ENCODE measurements around the gene CTBP2.

The CTBP2 gene

DNA sequence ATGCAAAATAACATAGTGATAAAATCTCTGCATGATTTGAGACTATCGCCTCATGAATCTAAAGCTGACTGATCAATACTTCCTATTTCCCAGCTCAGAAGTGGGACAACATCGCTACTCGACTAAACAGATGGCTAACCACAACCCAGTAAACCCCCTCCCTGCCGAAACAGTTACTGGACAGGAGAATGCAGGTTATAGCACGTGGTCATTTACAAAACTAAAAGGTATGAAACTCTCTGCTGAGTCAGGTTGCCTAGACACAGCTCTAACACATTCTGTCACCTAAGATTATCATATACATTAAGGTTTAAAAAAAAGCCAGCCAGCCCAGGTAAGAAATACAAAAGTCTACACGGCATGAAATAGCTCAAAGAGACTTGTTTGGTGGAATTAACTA is 64.0 kb downstream of the CTBP2 start:
- no peak overlapping the region for H3K4me3 ChIP-seq (replicated peaks in 1 of 2; ENCODE audit: low read depth in 2 of 2, low read length in 2 of 2)
- TF ChIP-seq, protein P1, sequence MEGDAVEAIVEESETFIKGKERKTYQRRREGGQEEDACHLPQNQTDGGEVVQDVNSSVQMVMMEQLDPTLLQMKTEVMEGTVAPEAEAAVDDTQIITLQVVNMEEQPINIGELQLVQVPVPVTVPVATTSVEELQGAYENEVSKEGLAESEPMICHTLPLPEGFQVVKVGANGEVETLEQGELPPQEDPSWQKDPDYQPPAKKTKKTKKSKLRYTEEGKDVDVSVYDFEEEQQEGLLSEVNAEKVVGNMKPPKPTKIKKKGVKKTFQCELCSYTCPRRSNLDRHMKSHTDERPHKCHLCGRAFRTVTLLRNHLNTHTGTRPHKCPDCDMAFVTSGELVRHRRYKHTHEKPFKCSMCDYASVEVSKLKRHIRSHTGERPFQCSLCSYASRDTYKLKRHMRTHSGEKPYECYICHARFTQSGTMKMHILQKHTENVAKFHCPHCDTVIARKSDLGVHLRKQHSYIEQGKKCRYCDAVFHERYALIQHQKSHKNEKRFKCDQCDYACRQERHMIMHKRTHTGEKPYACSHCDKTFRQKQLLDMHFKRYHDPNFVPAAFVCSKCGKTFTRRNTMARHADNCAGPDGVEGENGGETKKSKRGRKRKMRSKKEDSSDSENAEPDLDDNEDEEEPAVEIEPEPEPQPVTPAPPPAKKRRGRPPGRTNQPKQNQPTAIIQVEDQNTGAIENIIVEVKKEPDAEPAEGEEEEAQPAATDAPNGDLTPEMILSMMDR (IDR thresholded peaks at IDR 0.05; ENCODE audit: low read depth, low read length): no peak
- DNase-seq (ENCODE audit: low read depth in 2 of 2): no peak

DNA sequence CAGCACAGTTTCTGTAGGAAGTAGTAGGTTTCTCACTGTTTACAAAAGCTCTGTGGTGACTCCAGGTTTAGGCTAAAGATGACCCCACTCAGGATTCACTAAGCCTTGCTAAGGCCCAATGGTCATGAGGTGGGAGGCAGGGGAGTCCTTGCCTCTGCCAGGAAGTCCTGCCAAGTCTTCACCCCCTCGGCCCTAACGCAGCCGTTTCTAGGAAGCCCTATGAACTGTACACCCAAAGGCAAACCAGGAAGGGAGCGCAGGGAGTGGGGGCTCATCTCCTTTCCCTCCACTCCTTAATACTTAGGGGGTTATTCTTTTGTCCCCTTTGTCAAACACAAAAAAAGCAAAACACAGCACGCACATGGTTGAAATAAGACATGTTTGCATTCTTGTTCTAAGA is 64.6 kb downstream of the CTBP2 start:
- TF ChIP-seq, protein P1 (IDR thresholded peaks at IDR 0.05; ENCODE audit: low read depth, low read length): no peak
- no peak for DNase-seq (ENCODE audit: low read depth in 2 of 2)
- H3K4me3 ChIP-seq (replicated peaks in 1 of 2; ENCODE audit: low read depth in 2 of 2, low read length in 2 of 2): no peak overlapping the region

DNA sequence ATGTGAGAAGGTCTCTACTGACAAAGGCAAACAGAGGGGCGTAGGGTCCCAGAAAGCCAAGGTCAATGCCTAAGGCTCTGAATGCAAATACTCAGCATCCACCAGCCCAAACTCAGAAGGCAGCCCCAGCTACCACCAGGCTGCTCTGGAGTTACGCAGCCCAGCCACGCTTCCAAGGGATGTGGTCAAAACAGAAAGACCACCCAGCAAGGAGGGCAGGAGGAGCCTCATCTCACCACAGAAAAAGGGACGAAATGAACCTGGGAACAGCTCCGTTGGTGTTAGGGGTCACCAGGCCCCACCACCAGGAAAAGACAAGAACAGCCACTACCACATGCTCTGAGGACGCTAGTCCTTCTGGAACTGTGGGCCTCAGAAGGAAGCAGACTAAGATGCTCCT is 65.1 kb downstream of the CTBP2 start:
- no peak overlapping the region for H3K4me3 ChIP-seq (replicated peaks in 1 of 2; ENCODE audit: low read depth in 2 of 2, low read length in 2 of 2)
- no peak for DNase-seq (ENCODE audit: low read depth in 2 of 2)
- TF ChIP-seq, protein P1 (IDR thresholded peaks at IDR 0.05; ENCODE audit: low read depth, low read length): no peak

DNA sequence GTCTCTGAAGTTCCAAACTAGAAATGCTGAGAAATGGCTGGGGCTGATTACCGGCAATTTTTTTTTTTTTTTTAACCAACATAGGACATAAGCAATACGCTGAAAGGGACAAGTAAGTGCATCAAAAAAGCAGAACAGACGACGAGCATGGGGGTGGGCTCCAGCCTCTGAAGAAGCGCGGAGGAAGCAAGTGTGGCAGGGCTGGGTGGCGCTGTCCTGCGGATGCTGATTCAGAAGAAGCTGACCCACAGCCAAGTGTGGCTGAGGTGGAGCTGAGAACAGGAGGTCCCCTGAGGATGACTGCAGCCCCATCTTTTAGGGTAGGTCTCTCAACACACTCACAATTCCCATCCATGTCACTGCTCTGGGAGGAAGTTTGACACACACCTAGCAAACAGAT is 65.6 kb downstream of the CTBP2 start:
- TF ChIP-seq, protein P1 (IDR thresholded peaks at IDR 0.05; ENCODE audit: low read depth, low read length): no peak
- no peak overlapping the region for H3K4me3 ChIP-seq (replicated peaks in 1 of 2; ENCODE audit: low read depth in 2 of 2, low read length in 2 of 2)
- DNase-seq (ENCODE audit: low read depth in 2 of 2): peak in 1 of 2 donors; percentile 46

- H3K4me3 ChIP-seq (replicated peaks in 1 of 2; ENCODE audit: low read depth in 2 of 2, low read length in 2 of 2): no peak overlapping the region
- DNase-seq (ENCODE audit: low read depth in 2 of 2): no peak
- TF ChIP-seq, protein P1 (IDR thresholded peaks at IDR 0.05; ENCODE audit: low read depth, low read length): no peak
Observed at GRCh38 chr10:125093974-125094705, 66.2 kb downstream of the CTBP2 start.

GRCh38 chr10:125093199-125093973 is 67.0 kb downstream of the CTBP2 start:
- TF ChIP-seq, protein P1 (IDR thresholded peaks at IDR 0.05; ENCODE audit: low read depth, low read length): no peak
- H3K4me3 ChIP-seq (replicated peaks in 1 of 2; ENCODE audit: low read depth in 2 of 2, low read length in 2 of 2): no peak overlapping the region
- DNase-seq (ENCODE audit: low read depth in 2 of 2): peak; percentile 63 to 72
